GM18520 (cell line): ENCODE data around the gene QRICH1.

Experiments
- ATAC-seq: cut with Tn5 transposase; IDR thresholded peaks from one replicate; pipeline ENCODE4 v1.9.1; 2021; ENCODE audit not compliant: unreplicated experiment

Gene QRICH1, protein sequence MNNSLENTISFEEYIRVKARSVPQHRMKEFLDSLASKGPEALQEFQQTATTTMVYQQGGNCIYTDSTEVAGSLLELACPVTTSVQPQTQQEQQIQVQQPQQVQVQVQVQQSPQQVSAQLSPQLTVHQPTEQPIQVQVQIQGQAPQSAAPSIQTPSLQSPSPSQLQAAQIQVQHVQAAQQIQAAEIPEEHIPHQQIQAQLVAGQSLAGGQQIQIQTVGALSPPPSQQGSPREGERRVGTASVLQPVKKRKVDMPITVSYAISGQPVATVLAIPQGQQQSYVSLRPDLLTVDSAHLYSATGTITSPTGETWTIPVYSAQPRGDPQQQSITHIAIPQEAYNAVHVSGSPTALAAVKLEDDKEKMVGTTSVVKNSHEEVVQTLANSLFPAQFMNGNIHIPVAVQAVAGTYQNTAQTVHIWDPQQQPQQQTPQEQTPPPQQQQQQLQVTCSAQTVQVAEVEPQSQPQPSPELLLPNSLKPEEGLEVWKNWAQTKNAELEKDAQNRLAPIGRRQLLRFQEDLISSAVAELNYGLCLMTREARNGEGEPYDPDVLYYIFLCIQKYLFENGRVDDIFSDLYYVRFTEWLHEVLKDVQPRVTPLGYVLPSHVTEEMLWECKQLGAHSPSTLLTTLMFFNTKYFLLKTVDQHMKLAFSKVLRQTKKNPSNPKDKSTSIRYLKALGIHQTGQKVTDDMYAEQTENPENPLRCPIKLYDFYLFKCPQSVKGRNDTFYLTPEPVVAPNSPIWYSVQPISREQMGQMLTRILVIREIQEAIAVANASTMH

DNA sequence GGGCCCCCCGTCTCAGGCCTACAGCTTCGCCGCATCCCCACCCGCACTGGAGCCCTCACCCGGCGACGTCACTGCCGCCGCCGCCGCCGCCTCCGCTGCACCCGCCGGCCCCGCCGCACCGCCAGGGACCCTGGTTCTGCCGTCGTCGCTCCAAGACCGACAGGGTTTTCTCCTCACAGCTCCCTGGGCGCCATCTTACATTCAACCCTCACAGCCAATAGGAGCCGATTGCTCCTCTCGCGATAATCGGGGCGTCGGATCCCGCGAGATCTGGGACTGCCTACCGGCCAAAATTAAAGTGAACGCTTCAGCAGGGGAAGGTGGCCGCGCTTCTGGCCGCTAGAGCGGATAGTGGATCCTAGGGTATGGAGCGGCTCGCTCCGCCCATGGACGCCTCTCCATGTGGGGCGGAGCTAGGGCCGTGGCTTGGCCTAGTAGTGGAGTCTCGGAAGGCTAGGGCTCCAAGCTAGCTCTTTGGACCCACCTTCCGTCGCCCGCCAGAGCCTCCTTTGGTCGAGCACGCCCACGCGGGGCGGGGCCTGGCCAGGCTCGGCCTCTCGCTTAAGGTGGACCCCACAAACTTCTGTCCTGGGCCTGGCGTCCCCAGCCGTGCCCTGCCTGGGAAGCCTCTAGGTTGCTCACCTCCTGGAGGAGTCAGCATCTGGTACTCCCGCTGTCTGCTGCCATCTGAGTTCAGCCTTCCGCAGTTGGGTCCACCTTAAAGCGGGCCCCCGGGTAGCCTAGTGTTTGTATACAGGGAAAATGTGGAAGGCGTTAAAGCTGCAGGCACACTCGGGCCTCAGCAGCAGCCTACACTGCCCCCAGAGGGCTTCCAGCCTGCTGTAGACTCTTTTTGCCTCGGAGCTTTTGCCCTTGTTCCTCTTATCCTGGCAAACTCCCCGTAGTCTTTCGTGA lies at the start of gene QRICH1:
QRICH1 (minus strand) TSS at position 219 of the 915 bp plus-strand sequence. CDS start 17,054 bp downstream, outside the sequence.
- ATAC-seq: peak; percentile 72

DNA sequence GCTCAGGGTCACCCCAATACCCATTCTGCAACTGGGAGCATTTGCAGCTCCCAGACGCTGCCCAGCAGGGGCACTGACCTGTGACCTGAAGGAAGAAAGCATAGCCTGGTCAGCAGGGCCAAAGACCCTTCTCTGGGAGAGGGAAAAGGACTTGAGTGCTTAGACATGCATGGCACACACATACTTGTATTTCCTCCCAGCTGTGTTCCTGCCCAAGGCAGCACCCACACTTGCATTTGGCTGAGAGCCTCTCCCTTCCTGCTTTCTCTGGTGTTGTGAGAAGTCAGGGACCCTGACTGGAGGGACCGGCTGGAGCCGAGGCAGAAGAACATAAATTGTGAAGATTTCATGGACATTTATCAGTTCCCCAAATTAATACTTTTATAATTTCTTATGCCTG lies 46.2 kb upstream of the QRICH1 start:
- no peak for ATAC-seq

DNA sequence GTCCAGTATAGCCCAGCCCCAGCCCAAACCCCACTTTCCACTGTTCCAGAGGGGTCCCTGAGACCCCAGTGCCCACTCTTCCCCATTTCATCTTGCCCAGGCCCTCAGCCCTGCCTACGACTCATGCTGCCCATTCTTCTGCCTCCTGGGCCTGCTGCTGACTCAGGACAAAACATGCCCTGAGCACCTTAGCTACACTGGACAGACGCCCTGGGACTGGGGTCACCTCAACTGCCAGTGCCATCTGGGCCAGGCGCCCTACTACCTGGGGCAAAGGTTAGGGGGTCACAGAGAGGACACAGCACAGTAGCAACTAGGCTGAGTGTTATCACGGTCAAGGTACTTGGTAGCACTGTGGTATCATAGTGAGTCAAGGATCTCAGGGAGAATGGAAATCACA lies 41.6 kb upstream of the QRICH1 start:
- no peak for ATAC-seq

DNA sequence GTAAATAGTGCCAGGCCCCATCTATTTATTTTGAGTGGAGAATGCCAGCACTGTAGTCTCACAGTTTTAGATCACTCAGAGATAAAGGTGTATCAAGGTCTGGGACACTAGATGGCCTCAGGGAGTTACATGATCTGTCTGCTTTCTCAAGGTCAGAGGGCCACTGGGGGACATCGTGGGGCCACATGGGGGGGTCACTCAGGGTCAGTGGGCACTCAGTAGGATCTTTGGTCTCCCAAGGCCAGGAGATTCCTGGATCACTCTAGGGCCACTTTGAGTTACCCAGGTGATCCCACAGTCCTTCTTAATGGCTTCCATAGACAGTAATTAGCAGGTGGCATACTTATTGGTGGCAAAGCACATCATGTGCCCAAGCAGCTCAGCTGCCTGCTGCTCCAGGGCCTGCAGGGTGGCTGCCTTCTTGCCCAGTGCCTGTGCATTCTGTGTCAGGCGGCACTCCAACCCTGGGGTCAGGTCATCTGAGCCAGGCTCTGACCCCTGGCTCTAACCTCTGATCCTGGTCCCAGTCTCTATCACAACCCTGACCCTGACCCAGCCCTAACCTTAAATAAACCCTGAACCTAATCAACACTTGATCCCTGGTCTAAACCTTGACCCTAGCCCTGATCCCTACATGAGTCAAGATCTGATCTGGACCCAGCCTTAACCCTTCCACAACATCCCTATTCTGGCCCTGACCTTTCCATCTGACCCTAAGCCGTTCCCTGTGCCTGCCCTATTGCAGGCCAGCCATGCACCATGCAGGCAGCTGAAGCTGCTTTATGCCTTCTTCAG lies 40.8 kb upstream of the QRICH1 start:
- no peak for ATAC-seq

DNA sequence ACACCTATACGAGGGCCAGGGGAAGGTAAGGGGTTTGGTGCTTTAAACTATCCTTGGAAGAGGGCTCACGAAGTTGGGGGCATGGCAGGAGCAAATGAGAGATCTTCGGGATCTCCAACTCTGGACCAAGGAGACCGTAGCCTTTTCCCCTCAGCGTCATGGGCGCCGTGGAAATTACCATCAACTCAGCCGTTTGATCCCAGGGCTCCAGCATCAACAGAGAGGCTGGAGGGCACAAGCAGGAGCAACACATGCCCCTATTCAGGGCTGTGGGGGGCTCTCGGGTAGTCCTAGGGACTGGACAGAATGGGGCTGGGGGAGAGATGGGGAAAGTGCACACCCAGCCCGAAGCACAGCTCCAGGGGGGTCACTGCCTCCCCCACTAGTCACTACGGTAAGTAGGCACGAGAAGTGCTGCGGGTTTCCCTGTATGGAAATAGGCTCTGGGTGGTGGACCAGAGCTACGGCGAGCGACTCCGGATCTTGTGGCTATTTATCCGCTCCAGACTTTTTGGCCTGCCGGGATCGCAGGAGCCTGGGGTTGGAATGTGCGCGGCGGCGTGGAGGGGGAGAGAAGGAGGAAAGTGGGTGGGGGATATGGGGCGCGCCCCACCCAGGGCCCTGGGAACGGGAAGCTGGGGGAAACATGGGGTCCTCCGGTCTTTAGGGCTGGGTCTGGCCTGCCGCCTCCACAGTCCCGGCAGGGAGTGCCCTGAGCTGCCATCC lies 39.5 kb upstream of the QRICH1 start:
- no peak for ATAC-seq

DNA sequence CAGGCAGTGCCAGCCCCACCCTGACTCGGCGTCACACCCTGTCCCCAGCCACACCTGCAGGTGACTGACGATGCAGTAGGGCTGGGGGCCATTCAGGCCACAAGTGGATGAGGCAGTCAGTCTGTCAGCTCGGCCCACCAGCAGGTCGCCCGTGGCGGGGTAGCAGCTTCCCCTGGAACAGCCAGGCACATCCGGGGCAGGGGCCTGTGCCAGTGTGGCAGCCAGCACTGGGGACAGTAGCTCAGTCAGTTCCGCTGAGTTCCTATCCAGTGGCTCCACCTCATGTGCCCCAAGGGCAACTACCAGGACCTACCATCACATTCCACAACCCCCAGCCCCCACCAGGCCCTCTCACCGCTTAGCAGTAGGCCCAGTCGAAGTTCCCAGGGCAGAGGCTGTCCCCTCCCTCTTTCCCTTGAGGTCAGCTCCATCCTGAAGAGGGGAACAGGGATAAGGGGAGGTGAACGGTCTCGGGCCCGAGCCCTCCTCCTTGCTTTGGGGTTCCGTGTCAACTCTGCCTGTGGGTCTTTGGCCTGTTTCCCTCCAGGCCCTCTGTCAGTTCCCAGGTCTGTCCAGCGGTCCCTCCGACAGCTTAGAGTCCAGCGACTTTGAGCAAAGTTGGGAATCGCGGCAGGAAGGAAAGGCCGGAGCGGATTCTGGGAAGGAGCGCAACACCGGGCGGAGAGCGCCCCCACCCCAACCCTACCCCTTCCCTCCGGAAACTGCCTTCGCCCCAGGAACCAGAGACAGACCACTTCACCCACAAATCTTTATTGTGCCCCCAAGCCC lies 38.8 kb upstream of the QRICH1 start, which contains the start of gene LAMB2:
LAMB2 (minus strand) TSS at position 614 of the 789 bp plus-strand sequence; CDS start at position 431, 183 bp downstream.
- no peak for ATAC-seq

DNA sequence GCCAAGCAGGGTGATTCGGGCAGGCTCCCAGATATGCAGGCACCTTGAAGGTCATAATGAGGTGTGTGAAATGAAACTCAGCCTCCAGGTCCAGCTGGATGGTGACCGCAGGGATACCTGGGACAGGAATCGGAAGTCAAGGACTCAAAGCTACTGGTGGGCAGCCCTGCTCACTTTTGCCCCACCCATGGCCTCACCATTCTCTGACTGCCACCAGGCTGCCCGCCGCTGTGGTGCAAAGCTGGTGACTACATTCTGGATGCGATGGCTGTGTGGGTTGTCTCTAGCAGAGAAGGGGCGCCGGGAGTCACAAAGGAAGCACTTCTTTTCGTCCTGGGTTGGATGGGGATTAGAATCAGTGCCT lies 38.2 kb upstream of the QRICH1 start:
- no peak for ATAC-seq

DNA sequence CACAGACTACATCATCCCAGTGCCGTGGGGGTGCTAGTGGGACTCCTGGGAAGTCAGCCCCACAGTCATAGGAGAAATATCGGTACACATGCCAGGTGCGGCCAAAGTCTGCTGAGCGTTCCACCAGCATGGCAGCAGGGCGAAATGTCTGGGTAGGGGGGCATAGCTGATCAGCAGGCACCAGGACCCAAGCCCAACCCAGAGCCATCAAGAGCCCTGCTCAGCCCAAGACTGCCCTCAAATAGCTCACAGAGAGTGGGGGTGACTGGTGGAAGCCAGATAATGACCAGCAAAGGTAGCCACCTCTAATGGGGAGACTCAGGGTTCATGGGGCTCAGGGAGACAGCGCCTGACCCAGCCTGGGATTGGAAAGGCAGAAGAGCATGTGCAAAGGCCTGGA lies 37.7 kb upstream of the QRICH1 start:
- no peak for ATAC-seq

DNA sequence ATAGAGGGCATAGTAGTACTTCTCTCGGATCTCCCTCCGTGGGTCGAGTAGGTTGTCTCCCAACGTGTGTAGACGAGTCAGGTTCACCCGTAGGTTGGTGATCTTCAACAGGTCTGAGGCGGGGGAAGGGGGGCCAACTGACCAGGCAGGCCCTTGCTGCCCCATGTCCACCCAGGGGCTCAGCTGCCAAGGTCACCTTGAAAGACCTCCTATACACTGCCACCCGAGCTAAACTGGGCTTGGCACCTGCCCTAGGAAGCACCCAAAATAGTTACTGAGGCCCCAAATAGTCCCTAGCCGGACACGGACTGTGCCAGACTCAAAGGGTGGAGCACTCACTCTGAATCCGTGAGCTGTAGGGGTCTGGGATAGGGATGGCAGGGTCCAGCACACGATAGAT lies 37.2 kb upstream of the QRICH1 start:
- ATAC-seq: no peak

DNA sequence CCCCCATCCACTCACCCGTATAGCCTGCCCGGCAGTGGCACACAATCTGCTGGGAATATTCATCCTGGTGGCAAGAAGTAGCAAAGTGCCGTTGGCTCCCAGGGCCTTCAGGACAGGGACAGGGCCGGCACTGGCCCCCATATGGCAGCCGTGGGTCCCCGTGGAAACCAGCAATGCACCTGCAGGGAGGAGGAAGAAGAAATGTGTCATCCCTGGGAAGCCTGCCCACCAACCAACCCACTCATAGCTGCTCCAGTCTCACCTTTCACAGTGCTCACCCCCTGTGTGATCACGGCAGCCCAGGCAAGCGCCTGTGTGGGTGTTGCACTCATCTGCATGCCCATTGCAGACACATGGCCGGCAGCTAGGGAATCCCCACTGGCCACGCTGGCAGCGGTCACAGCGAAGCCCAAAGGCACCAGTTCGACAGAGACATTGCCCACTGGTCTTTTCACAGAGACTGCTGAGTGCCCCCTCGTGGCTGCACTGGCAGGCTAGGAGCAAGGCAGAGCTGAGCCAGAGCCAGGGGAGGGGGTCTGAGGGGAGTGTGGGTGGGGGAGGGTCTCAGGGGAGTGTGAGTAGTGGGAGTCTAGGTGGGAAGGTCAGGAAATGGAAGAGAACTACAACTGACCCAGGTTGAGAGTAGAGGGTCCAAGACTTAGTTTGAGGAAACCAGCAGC lies 31.3 kb upstream of the QRICH1 start:
- ATAC-seq: no peak

DNA sequence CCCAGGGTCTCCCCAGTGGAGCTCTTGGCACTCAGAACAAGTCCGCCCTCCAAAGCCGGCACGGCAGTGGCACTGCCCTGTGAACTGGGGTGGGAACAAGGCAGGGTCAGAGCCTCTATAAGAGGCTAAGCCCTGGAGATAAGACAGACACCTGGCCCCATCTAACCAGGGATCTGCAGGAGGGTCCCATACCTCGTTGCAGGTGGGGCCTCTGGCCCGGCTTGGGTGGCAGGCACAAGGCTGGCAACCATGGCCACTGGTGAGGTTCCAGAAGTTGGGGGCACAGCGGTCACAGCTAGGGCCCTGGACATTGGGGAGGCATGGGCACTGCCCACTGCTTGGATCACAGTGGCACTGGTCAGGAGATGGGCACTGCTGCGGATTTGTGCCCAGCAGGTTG lies 30.3 kb upstream of the QRICH1 start:
- ATAC-seq: no peak

DNA sequence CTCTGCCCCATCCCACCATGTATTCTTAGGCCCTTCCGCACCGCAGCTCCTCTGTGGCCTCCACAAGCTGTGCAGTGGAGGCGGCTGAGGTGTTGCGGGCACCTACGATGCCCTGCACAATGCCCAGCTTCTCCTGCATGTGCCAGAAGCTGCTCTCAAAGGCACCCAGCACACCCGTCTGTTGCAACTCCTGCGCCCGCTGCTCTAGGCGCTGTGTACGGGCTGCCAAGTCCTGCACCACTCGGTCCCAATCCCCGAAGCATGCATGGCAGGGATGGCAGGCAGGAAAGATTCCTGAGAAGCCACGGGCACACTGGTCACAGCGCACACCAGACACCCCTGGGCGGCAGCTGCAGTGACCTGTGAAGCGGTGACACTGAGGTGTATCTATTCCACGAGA lies 29.8 kb upstream of the QRICH1 start:
- ATAC-seq: no peak

DNA sequence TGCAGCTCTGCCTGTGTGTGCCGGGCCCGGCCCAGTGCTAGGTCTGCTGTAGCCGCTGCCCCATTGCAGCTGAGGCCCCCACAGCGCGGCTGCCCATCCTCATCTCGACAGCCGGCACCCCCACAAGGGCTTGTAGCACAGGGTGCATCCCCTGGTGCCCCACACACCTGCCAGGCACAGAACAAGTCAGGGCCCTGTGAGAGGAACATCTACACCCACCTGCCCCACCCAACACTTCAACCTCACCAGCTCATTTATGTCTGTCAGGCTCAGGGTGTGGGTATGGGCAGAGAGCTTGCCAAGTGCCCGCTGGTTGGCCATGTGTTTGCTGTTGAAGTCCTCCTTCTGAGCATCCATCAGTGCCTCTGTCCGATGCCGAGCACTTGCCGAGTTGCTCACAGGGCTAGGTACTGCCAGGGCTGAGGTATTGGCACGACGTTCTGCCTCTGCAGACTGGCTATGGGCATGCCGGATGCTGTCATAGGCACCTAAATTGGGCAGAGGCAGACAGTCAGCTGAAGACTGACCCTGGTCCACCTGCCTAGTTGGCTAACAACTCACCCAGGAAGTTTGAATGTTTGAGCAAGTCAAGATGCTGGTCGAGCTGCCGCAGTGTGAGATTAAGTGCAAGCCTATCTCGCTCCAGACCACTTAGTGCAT lies 29.1 kb upstream of the QRICH1 start:
- ATAC-seq: no peak

DNA sequence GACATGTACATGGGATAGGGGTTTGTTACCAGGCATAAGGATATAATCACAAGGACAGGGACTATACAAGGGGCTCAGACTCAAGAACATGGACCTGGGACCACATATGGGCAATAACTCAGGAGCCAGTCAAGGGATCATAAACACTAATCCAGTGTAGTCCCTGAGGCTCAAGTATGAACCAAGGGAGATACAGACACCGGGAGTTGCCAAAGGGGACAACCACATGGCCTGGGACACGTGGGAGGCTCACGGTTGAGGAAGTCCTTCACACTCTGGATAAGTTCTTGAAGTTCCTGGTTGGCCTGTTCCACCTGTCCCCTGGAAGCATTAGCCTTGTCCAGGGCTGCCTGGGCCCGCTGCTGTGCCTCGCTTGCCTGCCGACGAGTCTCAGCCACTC lies 28.6 kb upstream of the QRICH1 start:
- ATAC-seq: no peak

DNA sequence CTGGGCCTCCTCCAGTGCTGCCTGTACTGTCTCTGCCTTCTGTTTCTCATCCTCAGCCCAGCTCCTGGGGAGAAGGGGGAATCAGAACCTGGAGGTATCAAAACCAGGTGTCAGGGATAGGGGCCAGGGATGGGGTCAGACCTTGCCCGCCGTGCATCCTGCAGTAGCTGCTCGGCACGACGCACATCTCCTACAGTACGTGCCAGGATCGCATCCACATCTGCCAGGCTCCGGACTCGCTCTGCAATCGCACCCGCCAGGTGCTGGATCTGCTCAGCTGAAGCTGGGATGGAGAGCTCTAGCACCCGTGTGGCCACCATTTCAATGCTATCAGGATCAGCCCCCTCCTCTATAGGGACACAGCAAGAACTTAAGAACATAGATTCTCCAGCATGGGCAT lies 28.2 kb upstream of the QRICH1 start:
- ATAC-seq: no peak

DNA sequence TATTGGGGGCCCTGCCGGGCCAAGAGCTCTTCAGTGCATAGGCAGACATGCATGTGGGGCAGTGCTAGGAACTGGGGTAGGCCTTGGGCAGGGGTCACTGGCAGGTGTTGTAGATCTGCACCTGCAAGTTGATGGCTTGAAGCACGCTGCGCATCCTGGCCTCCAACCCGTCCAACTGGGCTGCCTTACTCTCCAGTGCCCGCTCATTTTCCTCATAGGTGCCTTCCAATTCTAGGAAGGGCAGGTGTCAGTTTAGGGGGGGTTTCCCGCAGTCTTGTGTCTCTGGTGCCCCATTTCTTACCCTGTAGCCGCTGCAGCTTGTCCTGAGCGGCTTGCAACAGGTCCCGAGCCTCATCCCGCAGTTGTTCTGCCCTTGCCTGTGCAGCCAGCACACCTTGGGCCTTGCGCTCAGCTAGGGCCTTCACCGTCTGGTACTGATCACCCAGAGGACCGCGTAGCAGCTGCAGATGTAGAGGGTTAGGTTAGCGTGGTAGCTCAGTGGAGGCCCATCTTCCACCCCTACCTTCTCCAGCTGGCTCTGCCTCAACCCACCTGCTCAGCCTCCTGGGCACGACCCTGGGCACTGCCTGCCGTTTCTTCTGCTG lies 27.4 kb upstream of the QRICH1 start:
- no peak for ATAC-seq

DNA sequence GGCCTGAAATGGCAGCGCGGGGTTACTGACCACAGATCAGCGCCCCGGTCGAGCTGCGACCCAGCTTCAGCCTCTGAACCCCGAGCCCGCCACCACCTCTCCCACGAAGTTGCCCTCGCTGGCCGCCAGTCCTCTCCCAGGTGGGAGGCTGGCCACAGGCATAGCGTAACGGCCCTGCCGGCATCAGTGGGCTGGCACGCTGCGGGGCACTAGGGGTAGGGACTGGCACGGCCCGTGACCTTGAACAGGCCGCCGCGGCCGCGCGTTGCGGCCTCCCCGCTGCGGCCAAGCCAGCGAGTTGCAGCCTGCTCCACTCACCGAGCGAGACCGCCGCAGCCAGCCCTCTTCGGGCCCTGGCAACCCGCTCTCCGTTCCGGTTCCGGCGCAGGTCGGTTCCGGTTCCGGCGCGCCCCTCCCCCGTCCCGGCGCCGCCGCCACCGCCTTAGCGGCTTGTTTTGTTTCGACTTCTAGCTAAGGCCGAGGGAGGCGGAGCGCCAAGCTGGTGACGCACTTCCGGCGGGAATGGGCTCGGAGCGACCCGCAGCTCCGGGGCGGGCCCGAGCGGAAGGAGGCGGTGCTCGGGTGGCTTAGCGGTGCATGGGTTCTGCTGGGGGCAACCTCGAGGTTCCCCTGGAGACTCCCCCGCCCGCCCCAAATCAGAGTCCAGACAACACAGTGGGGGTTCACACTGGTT lies 26.7 kb upstream of the QRICH1 start, which contains the start of gene USP19:
USP19 (minus strand) TSS at position 386 of the 694 bp plus-strand sequence. CDS start 1,678 bp downstream, outside the sequence.
- ATAC-seq: peak; percentile 75
